Activated CD4-positive, alpha-beta T cell treated with anti-CD3 and anti-CD28 coated beads for 4 hours (primary cell): ENCODE results near the gene ZNF687.

Experiments used
- DNase-seq, 2 donors: peaks; one replicate each; pipeline ENCODE4 v3.0.0-alpha.2; 2020

The ZNF687 gene

DNA sequence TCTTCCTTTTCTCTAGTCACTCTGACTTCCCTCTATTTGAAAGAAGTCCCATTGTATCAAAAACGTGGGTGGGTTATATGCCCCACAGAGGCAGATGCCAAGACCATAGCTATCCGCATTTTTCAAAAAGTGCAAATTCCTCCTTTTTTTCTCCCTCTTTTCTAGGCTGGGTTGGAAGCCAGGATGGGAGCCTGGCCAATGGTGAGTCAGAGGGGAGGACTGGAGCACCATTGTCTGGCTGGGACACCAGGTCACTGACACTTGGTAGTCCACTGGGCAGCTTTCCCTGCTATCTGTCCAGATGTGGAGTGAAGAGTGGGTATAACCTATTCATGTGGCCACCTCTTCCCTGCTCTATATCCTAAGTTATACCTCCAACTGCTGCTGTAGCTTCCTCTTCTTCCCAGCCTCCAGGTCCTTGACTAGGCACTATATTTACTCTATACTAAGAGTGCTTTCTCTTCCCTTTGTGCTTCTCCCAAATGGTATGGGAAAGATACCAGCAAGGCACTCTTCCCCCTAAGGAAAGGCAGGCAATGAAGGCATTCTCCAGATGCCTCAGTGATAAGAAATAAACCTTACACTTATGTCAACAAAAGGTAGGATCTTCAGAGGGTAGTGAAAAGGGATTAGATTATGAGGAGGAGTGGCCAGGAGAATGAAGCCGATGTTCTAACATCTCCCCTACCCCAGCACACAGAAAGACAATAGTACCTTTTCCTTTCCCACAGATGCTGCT is 32.2 kb downstream of the ZNF687 start:
- no peak for DNase-seq

DNA sequence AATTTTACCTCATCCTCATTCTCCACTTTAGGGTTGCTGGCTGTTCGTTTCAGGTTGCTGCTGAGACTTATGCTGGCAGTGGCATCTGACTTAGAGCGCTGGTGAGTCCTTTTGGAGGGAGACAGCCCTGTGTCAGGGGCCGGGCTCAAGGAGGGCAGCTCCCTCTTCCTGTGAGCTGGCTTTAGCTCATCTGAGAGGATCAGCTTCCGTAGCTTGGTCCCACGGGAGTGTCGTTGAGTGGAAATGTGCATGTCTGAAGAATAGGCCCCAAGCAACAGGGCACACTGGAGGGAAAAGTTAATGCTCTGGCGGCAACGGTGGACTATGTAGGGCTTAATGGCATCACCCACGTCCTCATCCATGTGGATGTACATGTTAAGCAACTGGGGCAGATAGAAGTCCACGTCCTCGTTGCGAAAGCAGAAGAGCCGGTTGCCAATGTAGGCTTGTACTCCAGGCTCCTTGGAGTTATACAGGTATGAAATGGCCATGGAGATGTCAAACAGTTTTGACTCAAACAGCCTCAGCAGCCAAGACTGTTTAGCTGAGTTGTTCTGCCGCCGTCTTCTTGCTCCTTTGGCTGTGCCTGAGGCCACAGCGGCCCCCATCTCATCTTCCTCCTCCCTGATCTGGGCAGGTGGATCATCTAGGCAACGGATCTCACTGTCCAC is 33.6 kb downstream of the ZNF687 start:
- no peak for DNase-seq

DNA sequence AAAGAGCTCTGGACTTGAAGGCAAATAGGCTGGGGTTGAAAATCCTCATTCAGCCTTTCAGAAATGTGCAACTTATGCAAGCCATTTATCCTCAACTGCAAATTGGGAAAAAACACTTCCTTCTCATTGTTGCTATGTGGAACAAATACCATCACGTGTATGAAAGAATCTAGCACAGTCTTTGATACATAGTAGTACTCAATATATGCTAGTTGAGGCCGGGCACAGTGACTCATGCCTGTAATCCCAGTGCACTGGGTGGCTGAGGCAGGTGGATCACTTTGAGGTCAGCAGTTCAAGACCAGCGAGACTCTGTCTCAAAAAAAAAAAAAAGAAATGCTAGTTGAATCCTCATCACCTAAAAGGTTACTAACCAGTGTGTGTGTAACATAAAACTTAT is 36.9 kb downstream of the ZNF687 start:
- no peak for DNase-seq

DNA sequence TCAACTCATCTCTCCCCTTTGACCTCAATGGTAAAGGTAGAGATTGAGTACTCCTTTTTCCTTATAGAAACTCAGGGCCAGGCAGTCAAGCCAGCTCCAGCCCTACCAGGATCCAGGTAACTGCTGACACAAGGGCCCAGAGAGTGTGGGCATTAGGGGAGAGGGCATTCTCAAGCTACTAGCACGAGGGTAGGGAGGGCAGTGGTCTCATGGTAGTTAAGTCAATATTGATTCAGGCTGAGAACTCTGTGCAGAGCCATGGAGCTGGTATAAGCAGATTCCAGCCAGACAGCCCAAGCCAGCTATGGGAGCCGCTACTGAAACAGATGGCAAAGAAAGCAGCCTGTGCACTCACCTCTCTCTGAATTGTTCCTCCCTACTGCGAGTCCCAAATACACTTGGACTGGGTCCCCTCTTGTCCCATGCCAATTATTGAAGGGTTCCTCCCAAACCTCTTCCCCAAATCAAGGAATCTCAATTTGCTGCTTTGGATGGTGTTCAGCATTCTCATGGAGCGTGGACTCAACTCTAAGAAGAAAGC is 42.4 kb downstream of the ZNF687 start:
- DNase-seq: no peak

DNA sequence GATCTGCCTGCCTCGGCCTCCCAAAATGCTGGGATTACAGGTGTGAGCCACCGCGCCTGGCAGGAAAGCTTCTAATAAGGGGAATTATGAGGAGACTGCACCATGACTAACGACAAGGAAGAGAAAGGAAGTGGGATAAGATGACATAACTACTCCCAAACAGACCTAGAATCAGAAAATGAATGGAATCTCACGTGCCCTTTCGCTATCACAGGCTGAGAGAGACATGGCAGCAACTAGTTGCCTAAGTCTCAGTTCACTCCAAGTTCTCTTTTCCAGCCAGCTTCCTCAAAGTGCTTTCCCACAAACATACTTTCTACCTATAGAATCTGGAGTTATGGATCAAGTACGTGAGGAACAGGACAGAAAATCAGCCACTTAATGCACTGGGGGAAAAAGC is 43.1 kb downstream of the ZNF687 start:
- DNase-seq: no peak

DNA sequence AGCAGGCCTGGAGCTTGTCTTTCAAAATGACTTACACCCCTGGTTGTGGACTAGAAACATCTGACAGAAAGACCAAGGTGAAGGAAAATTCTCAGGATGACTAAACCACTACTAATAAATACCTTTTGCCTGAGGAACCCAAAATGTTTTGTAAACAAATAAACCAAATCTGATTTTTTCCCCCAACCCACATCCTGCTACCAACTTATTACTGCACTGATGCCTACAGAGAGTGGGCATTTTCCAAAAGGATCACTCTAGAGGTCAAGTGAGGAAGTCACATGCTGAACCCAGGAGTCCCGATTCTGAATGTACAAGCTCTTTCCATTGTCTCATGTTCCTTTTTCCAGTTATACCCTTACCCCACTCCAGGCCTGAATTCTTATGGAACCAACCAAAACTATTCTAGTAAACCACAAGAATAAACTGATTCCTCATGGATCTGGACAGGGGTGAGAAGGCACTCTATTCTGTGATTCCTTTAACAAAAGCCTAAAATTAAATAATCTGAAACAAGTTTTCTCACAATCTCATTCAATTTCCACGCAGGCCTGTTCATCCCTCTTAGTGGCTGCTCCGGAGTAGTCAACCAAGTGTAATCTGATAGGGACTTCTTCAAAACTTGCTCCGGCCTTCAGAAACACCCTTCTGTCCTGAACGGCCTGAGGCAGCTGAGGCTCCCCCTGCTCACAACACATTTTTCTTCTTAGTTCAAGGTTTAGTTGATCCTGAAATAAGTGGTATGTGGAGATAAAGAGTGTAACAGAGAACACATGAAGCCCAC is 43.7 kb downstream of the ZNF687 start:
- no peak for DNase-seq

DNA sequence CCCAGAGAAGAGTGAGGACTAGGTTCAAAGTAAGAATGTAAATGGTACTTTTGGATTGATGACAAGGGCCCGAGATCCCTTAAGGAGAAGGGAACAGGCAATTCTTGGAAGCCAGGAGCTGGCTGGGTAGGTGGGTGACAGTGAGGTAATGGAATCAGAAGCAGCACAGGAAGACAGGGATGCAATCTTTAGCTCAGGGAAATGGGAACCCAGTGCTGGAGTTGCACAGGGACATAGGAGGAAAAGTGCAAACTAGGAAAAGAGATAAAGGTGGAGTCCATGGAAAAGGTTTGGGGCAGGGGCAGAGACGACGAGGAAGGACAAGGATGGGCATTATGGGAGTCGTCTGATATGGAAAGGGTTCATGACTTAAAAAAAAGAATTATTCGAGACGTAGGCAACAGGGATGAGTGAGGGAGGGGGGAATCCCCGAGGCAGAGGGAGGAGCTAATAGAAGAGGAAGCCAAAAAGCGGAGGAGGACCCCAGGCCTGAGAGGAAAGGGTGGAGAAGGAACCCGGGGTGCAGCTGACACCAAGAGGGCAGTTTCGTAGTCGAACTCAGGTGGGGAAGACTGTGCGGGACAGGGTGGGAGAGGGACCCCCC is 44.6 kb downstream of the ZNF687 start:
- peak; percentile 66 to 67 for DNase-seq

DNA sequence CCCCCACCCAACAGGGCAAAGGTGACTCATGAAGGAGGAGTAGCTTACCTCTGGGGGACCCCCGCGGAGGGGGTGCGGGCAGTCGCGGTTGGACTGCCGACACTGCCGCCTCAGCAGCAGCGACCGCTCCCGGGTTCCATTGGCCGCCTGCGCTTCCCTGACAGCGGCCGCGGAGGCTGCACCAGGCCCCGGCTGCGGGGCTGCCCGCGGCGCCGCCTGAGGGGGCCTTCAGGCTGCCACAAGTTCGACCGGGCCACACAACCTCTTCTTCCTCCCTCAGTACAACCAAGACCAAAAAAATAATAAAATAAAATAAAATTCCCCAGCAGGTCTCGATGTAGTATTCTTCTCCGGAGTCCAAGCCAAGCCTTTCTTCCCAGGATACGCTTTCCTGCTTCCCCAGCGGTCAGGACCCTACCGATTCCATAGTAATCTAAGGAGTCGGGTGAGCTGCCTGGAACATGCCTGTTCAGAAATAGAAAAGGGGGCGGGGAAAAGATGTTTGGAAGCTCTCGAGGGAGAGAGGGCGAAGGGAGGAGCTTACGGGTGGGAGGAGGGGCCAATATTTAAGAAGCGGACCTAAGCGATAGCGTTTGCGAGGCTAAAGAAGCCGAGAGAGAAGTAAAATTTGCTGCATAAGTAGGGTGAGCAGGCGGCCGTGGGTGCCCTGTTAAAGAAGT is 45.3 kb downstream of the ZNF687 start, which contains the start of gene PI4KB:
PI4KB (minus strand) TSS at position 194 of the 680 bp plus-strand sequence. CDS start 10,935 bp downstream, outside the sequence.
- peak; percentile 83 to 89 for DNase-seq

DNA sequence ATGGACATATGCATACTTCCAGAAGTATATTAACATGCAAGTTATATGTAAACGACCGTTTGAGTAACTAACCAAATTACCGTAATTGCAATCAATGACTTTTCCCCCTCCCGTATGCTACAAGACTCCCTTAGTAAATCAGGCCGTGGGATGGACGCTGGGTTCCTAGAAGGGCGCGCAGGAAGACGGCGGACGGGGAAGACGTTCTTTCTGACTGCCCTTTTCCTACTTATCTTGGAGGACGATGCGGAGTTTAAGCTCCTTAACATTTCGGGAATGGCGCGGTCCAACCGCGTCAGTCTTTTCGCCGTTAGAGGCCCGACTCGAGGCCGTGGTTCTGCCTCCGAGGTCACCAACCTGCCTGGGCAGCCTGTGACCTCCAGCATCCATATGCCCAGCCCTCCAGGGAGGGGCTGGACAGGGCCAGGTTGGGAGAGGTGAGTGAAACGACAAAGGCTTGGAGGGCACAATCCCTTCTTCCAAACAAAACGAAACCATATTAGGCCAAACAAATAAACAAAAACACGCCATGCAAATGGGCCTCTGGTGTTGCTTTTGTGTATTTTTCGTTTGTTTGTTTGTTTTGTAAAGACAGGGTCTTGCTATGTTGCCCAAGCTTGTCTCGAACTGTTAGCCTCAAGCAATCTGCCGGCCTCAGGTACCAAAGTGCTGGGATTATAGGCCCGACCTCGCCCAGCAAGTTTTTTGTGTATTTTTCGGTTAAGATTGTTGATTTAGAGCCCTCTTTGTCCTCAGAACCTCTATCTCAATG is 46.0 kb downstream of the ZNF687 start:
- no peak for DNase-seq

DNA sequence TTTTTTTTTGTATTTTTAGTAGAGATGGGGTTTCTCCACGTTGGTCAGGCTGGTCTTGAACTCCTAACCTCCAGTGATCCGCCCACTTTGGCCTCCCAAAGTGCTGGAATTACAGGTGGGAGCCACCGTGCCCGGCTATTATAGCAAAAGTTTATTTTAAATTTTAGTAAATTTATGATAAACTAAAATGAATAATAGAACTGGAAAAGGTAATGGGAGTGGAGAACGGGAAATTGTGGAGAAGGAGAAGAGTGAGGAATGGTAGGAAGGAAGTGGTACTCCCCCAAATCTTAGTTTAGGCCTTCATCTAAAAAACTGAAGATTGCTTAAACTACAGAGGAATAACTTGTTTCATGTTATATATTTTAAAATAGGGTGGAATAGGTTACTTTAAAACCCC is 52.7 kb downstream of the ZNF687 start:
- DNase-seq: no peak

DNA sequence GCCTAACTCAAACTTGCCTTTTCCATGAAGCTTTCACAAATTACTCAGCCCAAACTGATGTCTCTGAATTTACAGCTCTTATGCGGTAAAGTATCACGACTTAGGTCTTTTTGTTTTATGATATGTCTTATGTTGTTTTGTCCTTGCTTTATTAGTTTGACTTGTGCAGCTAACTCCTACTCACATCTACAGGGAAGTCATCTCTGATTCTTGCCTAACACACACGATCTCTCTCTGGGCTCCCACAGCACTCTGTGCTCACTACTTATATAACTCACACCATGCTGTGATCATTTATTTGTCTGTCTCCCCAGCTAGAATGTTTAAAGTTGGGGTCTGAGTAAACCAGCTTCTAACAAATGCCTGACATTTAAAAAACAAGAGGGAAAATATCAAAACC is 54.5 kb downstream of the ZNF687 start:
- no peak for DNase-seq

DNA sequence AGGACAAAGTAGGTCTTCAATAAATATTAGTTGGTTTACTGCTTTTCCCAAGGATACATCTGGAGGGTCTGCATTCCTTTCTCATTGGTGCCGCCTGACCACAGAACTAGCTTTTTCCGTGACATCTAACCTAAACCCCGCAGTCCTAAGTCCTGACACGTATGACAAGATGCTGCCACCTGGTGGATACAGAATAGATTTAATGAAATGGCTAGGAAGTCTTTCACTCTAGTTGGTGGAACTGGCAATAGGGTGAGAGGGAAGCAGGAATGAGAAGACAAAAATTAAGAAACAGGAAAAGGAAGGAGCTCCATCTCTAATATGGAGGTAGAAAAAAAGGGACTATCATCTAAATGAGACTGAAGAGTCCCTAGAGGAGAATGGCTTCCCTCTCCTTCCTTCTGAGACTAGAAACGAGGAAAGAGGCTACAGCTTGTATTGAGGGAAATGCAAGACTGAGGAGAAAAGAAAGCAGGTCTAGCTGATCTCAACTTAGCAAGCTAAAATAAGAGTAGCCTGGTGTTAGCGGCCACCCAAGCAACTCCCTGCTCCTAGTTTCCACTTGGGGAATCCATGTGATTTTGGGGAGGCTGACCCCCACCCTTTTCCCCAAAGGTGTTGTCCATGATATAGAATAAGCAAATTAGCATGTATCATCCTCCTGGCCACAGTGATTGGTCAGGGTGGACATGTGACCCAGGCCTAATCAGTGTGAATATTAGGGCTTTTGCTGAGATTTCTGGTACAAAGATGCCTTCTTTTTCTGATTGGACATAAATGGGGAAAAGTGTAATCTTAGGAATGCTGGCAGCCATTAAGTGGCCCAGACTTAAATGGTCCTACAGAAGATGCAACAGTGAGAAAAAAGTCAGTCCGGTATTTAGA is 59.0 kb downstream of the ZNF687 start:
- peak; percentile 60 to 63 for DNase-seq
